Glomerular visceral epithelial cell (primary cell): ENCODE data around the gene NOP53.
A peak's percentile ranks its signal among the peaks of the same experiment; 100 is the strongest.
"Not testable (repeated sequence)": the region's sequence is repeated elsewhere in the genome, so short reads cannot be mapped to it uniquely, and the experiment has no call there.

ENCODE experiments used
- DNase-seq: peaks from one replicate; pipeline ENCODE4 v3.0.0-alpha.2; 2016; ENCODE audit errors: extremely low spot score

NOP53 gene

DNA sequence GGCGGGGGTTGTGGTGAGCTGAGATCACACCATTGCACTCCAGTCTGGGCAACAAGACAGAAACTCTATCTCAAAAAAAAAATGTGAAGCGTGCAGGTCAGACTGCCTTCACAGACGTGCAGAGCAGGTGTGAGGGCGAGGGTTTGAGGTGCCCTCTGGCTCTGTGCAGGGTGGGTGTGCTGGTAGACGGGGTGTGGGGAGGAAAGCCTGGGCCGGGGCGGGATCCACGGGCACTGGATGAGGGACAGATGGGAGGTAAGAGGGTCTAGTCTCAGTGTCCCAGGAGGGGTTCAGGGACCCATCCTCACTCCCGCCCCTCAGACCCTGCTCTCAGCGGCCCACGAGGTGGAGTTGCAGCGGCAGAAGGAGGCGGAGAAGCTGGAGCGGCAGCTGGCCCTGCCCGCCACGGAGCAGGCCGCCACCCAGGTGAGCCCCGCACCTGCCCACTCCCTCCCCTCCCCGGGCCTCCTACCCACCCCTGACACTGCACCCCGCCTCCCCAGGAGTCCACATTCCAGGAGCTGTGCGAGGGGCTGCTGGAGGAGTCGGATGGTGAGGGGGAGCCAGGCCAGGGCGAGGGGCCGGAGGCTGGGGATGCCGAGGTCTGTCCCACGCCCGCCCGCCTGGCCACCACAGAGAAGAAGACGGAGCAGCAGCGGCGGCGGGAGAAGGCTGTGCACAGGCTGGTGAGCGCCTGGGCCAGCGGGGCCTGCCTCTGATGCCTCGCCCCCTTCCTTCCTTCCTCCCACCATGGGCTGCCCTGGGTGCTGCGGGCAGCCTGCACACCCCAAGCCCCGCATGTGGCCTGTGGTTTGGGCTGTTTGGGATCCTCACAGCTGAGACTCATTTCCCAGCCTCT is 9.1 kb downstream of the NOP53 start:
- DNase-seq = no peak

GRCh38 chr19:47755065-47755761 is 9.9 kb downstream of the NOP53 start:
- DNase-seq = no peak

- DNase-seq = no peak
Observed at GRCh38 chr19:47755762-47756626, 10.6 kb downstream of the NOP53 start.

DNA sequence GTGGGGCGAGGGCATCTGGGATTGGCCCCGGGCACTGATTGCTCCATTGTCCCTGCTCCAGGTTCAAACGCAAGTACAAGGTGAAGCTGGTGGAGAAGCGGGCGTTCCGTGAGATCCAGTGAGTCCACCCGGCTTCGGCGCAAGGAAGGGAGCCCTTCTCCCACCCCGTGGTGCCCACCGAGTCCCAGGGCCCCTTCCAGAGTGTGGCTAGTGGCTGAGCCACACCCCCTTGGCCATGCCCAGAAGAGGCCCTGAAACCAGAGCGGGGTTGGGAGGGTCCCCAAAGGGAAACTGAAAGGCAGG is 11.2 kb downstream of the NOP53 start:
- DNase-seq = no peak

DNA sequence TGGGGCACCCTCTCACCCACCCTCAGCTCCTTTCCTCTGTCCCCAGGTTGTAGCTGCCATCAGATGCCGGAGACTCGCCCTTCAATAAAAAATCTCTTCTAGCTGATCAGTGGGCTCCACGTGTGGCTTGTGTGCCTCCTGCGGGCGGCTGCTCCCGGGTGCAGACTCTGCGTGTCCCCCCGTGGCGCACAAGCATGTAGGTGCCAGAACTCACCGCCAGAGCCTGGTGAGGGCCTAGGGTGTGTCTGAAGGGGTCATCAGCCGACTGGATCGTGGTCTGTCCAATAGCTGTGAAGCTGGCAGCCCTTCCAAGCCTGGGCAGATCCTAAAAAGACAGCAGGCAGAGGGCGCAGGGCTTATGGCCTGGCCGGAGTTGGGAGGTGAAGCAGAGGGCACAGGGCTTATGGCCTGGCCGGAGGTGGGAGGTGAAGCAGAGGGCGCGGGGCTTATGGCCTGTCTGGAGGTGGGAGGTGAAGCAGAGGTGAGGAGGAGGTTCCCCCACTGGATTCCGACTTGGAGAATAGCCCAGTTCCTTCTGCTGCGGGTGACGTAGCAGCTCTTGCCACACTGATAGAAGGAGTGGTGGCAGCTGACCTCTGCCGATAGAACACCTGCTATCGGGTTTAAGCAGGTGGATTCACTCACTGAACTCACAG is 11.7 kb downstream of the NOP53 start:
- DNase-seq = no peak

GRCh38 chr19:47757617-47758442 is 12.5 kb downstream of the NOP53 start:
- no peak for DNase-seq

DNA sequence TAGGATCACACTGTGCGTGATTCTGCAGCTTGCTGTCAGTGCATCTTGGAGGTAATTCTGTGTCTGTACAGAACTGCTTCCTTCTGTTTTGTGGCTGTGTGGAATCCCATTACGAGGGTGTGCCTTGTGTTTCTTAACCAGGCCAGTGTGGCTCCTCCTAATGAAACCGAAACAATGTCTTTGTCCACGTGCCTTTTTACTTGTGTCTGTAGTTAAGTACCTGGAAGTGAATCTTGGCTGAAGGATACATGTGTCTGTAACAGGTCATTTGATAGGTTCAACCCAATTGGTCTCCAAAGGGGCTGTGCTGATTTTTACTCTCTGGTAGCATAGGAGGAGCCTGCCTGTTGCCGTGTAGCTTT is 13.1 kb downstream of the NOP53 start:
- no peak for DNase-seq

GRCh38 chr19:47760632-47760999 is 15.3 kb downstream of the NOP53 start:
- DNase-seq = no peak

- DNase-seq = no peak
Observed at GRCh38 chr19:47761566-47761965, 16.2 kb downstream of the NOP53 start.

GRCh38 chr19:47762151-47762550 is 16.8 kb downstream of the NOP53 start:
- no peak for DNase-seq

DNA sequence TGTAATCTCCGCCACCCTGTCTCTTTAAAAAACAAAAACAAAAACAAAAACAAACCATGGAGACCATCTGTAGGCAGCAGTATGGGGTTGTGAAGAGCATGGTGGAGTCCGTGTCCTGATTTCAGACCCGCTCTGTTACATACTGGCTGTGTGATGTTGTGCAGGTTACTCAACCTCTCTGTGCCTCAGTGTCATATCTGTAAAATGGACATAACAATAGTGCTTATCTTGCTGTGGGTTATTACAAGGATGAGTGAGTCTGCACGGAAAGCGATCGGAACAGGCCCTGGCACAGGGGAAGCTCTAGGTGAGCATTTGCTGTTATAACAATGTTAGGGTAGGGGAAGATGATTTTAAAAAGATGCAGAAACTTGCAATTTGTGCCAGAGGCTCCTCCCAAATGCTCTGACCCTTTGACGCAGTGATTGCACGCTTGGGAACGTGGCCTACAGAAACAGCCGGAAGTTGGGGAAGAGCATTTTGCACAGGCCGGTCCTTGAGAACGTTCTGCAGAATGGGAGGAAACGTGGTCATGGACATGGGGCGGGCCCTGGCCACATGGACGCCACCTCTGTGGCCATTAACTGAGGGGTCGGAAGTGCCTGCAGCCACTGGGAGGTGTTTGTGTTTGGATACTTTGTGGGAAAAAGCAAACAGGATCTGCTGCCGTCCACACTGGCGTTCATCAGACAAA is 17.4 kb downstream of the NOP53 start:
- DNase-seq = no peak

DNA sequence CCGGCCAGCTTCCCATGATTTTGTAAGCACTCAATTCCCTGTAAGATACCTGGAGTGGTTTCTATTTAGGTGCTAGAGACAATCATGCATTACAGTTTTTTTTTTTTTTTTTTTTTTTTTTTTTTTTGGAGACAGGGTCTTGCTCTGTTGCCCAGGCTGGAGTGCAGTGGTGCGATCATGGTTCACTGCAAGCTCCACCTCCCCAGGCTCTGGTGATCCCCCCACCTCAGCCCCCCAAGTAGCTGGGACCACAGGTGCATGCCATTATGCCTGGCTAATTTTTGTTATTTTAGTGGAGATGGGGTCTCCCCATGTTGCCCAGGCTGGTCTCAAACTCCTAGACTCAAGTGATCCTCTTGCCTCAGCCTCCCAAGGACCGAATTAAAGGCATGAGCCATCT is 19.4 kb downstream of the NOP53 start:
- DNase-seq = not testable (repeated sequence)

DNA sequence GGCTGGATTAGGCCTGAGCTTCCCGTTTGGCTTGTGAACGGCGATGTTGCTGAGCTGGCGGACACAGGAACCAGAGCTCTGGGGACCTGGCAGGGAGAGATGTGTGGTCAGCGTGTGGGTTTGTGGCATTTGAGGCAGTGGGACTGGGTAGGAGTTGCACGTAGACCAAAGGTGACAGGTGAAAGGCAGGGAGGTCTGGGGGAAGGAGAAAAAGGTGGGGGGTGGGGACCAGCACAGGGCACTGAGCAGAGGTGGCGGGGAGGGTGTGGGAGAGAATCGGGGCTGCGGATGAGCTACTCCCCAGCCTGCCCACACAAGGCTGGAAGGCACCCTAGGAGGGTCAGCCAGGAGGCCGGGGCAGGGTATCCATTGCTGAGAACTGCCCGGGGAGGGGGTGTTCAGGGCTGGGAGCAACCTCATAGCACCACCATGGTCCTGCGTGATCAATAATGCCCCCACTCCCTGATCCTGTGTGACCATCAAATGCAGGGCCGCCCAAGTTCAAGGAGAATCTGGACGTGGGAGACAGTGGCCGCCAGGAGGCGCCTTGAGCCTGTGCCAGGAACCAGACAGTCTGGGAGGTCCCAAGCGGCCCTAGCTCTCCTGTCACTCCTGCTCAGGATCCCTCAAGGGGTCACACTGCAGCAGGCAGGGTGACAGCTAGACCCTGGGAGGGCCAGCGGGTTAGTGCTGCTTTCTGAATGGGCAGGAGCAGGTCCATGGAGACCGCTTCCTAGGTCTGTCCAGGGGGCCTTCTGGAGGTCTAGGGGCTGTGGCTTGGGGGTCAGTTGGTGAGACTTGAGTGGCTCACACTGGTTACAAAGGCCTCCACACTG is 20.4 kb downstream of the NOP53 start:
- peak; percentile 57 for DNase-seq

DNA sequence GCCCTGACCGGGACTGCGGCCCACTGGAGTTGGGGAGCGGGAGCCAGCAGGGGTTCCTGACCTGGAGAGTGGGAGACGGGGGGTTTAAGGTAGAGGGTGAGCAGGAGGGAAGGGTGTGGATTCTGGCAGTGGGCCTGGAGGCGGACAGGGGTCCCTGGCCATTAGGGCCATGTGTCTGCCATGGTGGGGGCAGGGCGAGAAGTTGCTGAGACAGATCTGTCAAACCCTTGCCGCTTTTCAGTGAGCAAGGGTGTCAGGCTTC is 20.9 kb downstream of the NOP53 start:
- DNase-seq = no peak

DNA sequence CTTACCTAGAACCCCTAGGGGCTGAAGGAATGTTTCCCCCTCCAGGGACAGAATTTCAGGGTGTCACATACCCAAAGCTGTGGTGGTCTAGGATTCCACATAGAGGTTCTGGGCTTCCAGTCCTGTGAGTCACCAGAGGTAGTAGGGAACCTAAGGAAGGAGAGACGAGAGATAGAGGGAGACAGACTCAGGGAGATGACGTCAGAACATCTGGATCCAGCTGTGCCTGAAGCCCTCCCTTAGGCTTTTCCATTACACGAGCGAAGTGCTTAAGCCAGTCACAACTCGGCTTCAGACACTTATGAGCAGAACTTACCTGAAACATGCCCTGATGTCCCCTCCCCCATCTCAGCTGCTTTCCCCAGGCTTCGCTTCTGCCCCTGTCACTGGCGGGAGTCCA is 21.3 kb downstream of the NOP53 start:
- no peak for DNase-seq

DNA sequence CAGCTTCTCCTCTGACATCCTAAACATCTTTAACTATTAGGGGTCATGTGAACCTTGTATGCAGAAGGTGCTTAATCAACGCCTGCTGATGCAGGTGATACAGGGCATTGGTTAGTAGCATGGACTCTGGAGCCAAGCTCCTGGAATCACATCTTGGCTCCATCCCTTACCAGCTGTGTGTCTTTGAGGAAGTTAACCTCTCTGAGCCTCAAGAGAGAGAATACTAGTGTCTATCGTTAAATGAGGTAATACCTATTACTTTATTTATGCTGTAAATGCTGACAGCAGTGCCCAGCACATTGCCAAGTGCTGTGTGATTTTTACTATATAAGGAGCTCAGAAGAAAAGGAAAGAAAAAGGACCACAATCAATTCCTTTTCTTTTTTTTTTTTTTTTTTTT is 22.0 kb downstream of the NOP53 start:
- DNase-seq = no peak

GRCh38 chr19:47768604-47769003 is 23.3 kb downstream of the NOP53 start:
- no peak for DNase-seq

- DNase-seq = no peak
Observed at GRCh38 chr19:47769534-47769933, 24.2 kb downstream of the NOP53 start.

GRCh38 chr19:47771291-47771690 is 25.9 kb downstream of the NOP53 start:
- not testable (repeated sequence) for DNase-seq

GRCh38 chr19:47776568-47776967 is 31.2 kb downstream of the NOP53 start:
- DNase-seq = no peak
